Keratinocyte (primary cell): ENCODE measurements around the gene MMEL1. TPM values are rescaled to one million over a fixed set of nuclear protein-coding genes. Genes with fewer than 3 reads are reported as not detected.

Experiments
- DNase-seq: peaks from one replicate; pipeline ENCODE4 v3.0.0-alpha.2; 2011; ENCODE audit warnings: low read depth, missing footprints, low spot score
- FAIRE-seq: peaks from 2 replicates; lab custom pipeline; 2011; peaks lifted over from hg19 to GRCh38; lab: Jason Lieb, UNC
- H2AFZ ChIP-seq: 2 replicates; pipeline ENCODE4 v1.6.0; 2012; ENCODE audit warnings: low read length, control low read depth, inconsistent platforms; ENCODE audit not compliant: control insufficient read depth
- H3K27ac ChIP-seq: 2 replicates; pipeline ENCODE4 v1.5.1; 2011; ENCODE audit warnings: low read length; ENCODE audit not compliant: control insufficient read depth, insufficient read depth
- H3K27me3 ChIP-seq: 3 replicates; pipeline ENCODE4 v1.6.0; 2011; ENCODE audit warnings: low read length; ENCODE audit not compliant: control insufficient read depth, insufficient read depth; ENCODE audit errors: extremely low read depth
- H3K36me3 ChIP-seq, 2 experiments: 2 replicates in 1 of 2; 3 replicates in 1 of 2; pipeline ENCODE4 v1.5.1; 2011; ENCODE audit warnings: low read length in 2 of 2, mild to moderate bottlenecking in 1 of 2; ENCODE audit not compliant: control insufficient read depth in 2 of 2, insufficient read depth in 2 of 2; ENCODE audit errors: extremely low read depth in 1 of 2
- H3K4me1 ChIP-seq: 3 replicates; pipeline ENCODE4 v1.5.1; 2011; ENCODE audit warnings: low read length; ENCODE audit not compliant: control insufficient read depth, insufficient read depth; ENCODE audit errors: extremely low read depth
- H3K4me2 ChIP-seq: 3 replicates; pipeline ENCODE4 v1.6.0; 2011; ENCODE audit warnings: low read depth, low read length; ENCODE audit not compliant: control insufficient read depth, insufficient read depth; ENCODE audit errors: extremely low read depth
- H3K4me3 ChIP-seq, 3 experiments: fragments of 200-600 bp in 1 of 3; sonication (generic) in 1 of 3; 2 replicates in 2 of 3; 3 replicates in 1 of 3; pipeline ENCODE4 v1.5.1; 2011 to 2016; ENCODE audit warnings: low read length in 3 of 3, mild to moderate bottlenecking in 3 of 3, control low read depth in 2 of 3, inconsistent platforms in 1 of 3, low read depth in 1 of 3, mixed read lengths in 1 of 3, mixed run types in 1 of 3, moderate library complexity in 1 of 3; ENCODE audit not compliant: control insufficient read depth in 2 of 3, insufficient read depth in 2 of 3; ENCODE audit errors: extremely low read depth in 1 of 3
- H3K79me2 ChIP-seq: 2 replicates; pipeline ENCODE4 v1.6.0; 2012; ENCODE audit warnings: low read length; ENCODE audit not compliant: control insufficient read depth, insufficient read depth
- H3K9ac ChIP-seq: 3 replicates; pipeline ENCODE4 v1.6.0; 2011; ENCODE audit warnings: low read length; ENCODE audit not compliant: control insufficient read depth, insufficient read depth; ENCODE audit errors: extremely low read depth
- H3K9me1 ChIP-seq: 3 replicates; pipeline ENCODE4 v1.6.0; 2011; ENCODE audit warnings: low read length; ENCODE audit not compliant: control insufficient read depth, insufficient read depth; ENCODE audit errors: extremely low read depth
- H3K9me3 ChIP-seq: 2 replicates; pipeline ENCODE4 v1.5.1; 2012; ENCODE audit warnings: low read depth, low read length; ENCODE audit not compliant: control insufficient read depth
- H4K20me1 ChIP-seq: 3 replicates; pipeline ENCODE4 v1.6.0; 2011; ENCODE audit warnings: low read length; ENCODE audit not compliant: control insufficient read depth, insufficient read depth; ENCODE audit errors: extremely low read depth
- EZH2 ChIP-seq: IDR thresholded peaks from one replicate; pipeline ENCODE4 v1.6.1; 2012; ENCODE audit warnings: inconsistent platforms, mild to moderate bottlenecking, low read length, moderate library complexity
- dilution Hi-C: fragments of 300-500 bp; cut with MboI; formaldehyde crosslinking; loops from one replicate; pipeline ENCODE4 v1.7.0; 2020; ENCODE audit warnings: low sequenced_read_pairs; ENCODE audit not compliant: extremely low pct_ligation_motif_present
- polyA plus RNA-seq, 5 experiments: library from polyadenylated mRNA; depleted of rRNA in 3 of 5; stranded (reverse) in 3 of 5; stranded (forward) in 1 of 5; unstranded in 1 of 5; fragments of >200 nt; gene quantifications; 1 replicate in 1 of 5; 2 replicates in 3 of 5; 3 replicates in 1 of 5; pipeline versions ENCODE4 v1.2.1 to v1.2.3, GENCODE V29; 2011 to 2012; ENCODE audit warnings: missing spikeins in 2 of 5, low read depth in 1 of 5, low replicate concordance in 1 of 5
- TF ChIP-seq, protein P1 (sequence below), 3 experiments: IDR thresholded peaks in 1 of 3; conservative IDR thresholded peaks in 1 of 3; optimal IDR thresholded peaks in 1 of 3; 2 replicates in 2 of 3; 3 replicates in 1 of 3; pipeline versions ENCODE3 to v1.5.1; 2011; ENCODE audit warnings: low read length in 3 of 3, mild to moderate bottlenecking in 3 of 3, moderate library complexity in 2 of 3, control low read depth in 1 of 3, inconsistent platforms in 1 of 3; ENCODE audit not compliant: insufficient read depth in 2 of 3; ENCODE audit errors: extremely low read depth in 1 of 3

MMEL1 gene
- polyA plus RNA-seq, 1 donor (not counting 4 experiments of a cell fraction or from before 2014, with no cell fraction given) = not detected

DNA sequence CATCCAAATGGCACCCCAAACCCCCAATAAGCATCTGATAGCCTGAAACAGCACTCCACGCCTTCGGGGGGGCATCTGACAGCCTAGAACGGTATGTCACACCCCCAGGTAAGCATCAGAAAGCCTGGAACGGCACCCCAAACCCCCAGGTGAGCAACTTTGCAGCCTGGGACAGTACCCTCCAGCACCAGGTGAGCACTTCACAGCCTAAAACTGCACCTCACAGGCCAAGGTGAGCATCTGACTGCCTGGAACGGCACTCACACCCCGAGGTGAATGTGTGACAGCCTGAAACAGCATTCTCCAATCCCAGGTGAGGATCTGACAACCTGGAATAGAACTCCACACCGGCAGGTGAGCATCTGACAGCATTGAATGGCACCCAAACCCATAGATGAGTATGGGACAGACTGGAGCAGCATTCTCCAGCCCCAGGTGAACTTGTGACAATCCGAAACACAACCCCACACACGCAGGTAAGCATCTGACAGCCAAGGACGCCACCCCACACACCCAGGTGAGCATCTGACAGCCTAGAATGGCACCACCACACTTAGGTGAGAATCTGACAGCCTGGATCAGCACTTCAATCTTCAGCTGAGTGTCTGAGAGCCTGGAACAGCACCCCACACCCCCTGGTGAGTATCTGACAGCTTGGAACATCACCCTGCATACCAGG, 18.3 kb upstream of the MMEL1 start:
- no peak overlapping the region for H3K4me3 ChIP-seq
- DNase-seq (no peak), FAIRE-seq (no peak)
- no peaks in the 10 kb centered on the region for H3K79me2 ChIP-seq
- TF ChIP-seq EZH2 = no peak
- TF ChIP-seq, protein P1, sequence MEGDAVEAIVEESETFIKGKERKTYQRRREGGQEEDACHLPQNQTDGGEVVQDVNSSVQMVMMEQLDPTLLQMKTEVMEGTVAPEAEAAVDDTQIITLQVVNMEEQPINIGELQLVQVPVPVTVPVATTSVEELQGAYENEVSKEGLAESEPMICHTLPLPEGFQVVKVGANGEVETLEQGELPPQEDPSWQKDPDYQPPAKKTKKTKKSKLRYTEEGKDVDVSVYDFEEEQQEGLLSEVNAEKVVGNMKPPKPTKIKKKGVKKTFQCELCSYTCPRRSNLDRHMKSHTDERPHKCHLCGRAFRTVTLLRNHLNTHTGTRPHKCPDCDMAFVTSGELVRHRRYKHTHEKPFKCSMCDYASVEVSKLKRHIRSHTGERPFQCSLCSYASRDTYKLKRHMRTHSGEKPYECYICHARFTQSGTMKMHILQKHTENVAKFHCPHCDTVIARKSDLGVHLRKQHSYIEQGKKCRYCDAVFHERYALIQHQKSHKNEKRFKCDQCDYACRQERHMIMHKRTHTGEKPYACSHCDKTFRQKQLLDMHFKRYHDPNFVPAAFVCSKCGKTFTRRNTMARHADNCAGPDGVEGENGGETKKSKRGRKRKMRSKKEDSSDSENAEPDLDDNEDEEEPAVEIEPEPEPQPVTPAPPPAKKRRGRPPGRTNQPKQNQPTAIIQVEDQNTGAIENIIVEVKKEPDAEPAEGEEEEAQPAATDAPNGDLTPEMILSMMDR (optimal IDR thresholded peaks at IDR 0.05 in 1 of 3, IDR thresholded peaks at IDR 0.05 in 1 of 3, conservative IDR thresholded peaks at IDR 0.05 in 1 of 3; ENCODE audit: extremely low read depth in 1 of 3, insufficient read depth in 2 of 3, low read length in 3 of 3) = no peak
- H3K27ac ChIP-seq = no peak overlapping the region
- no peak overlapping the region for H3K9ac ChIP-seq
- H3K4me1 ChIP-seq = no peaks in the 10 kb centered on the region
- dilution Hi-C loops = no loop called here
- peaks cover 22% of the 10 kb centered on the region for H3K9me3 ChIP-seq
- no peak overlapping the region for H3K4me2 ChIP-seq
- H3K9me1 ChIP-seq = no peaks in the 10 kb centered on the region
- H4K20me1 ChIP-seq = no peaks in the 10 kb centered on the region
- peaks cover 22% of the 10 kb centered on the region for H3K27me3 ChIP-seq
- no peaks in the 10 kb centered on the region for H3K36me3 ChIP-seq
- no peak overlapping the region for H2AFZ ChIP-seq

DNA sequence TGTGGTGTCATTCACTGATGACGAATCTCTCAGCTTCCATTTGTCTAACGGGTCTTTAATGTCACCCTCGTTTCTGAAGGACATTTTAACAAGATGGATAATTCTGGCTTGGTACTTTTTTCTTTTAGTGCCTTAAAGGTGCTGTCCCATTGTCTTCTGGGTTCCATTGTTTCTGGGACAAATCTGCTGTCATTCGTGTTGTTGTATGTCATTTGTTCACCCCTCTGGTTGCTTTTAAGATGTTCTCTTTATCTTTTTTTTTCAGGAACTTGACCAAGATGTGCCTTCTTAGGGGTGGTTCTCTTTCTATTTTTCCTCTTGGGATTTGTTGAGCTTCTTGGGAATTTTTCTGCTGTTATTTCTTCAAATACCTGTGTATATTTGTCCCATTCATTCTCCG, 14.0 kb upstream of the MMEL1 start:
- no peak overlapping the region for H3K4me2 ChIP-seq
- no peak overlapping the region for H3K27ac ChIP-seq
- H3K4me3 ChIP-seq = no peak overlapping the region
- no peaks in the 10 kb centered on the region for H3K79me2 ChIP-seq
- dilution Hi-C loops = no loop called here
- TF ChIP-seq, protein P1 (optimal IDR thresholded peaks at IDR 0.05 in 1 of 3, IDR thresholded peaks at IDR 0.05 in 1 of 3, conservative IDR thresholded peaks at IDR 0.05 in 1 of 3; ENCODE audit: extremely low read depth in 1 of 3, insufficient read depth in 2 of 3, low read length in 3 of 3) = no peak
- no peak for TF ChIP-seq EZH2
- no peak for DNase-seq
- H2AFZ ChIP-seq = no peak overlapping the region
- H4K20me1 ChIP-seq = no peaks in the 10 kb centered on the region
- no peaks in the 10 kb centered on the region for H3K9me3 ChIP-seq
- FAIRE-seq = no peak
- H3K9me1 ChIP-seq = no peaks in the 10 kb centered on the region
- peaks cover 15% of the 10 kb centered on the region for H3K27me3 ChIP-seq
- no peaks in the 10 kb centered on the region for H3K36me3 ChIP-seq
- no peak overlapping the region for H3K9ac ChIP-seq
- no peaks in the 10 kb centered on the region for H3K4me1 ChIP-seq
